Fibroblast of skin of scalp (primary cell): ENCODE data around the gene ADCY10.
A peak's percentile ranks its signal among the peaks of the same experiment; 100 is the strongest.

ENCODE experiments used
- DNase-seq: peaks from one replicate; pipeline ENCODE4 v3.0.0-alpha.2; 2013

ADCY10 gene

DNA sequence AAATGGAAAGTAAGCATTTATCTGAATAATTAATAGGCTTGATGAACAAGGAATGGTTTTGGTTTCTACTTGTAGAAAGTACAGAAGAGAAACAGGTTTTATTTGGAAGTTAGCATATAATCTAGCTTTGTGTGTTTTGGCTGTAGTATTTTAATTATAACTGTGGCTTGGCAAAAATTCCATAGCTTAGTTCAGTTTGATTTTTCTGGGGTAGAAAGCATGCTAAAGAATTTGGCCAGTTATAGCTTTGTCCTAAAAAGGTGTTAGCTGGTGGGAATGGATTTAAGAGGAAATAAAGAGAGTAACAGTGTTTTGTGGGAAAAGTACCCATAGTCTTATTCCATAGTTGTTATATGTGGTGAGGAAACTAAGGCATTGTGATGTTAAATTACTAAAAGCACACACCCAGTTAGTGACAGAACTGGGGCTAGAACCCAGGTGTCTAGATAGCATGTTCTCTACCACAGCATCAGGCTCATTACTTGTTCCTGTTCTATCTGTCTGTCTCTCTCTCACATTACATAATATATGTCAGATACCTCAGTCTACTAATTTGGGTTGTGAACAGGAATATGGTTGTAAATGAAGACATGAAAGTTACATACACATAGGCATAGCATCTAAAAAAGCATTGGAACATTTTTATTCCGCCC is 137.2 kb downstream of the ADCY10 start:
- DNase-seq, result peak; percentile 26

DNA sequence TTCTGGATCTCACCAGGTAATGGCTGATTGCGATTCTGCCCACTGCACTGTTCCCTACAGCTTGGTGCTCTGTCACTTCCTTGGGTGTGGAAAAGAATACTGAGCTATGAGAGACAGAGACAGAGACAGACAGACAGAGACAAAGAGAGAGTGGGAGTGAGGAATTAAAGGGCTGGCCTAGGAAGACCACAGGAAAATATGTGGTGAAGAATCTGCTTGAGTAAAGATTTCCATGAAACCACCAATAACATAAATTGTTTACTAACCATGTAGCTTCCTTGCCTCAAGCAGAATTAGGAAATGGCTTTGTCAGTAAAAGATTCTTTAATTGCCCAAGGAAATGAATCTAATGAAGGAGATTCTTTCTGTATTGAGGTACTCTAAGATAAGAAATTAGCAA is 137.8 kb downstream of the ADCY10 start:
- DNase-seq, result peak; percentile 38

DNA sequence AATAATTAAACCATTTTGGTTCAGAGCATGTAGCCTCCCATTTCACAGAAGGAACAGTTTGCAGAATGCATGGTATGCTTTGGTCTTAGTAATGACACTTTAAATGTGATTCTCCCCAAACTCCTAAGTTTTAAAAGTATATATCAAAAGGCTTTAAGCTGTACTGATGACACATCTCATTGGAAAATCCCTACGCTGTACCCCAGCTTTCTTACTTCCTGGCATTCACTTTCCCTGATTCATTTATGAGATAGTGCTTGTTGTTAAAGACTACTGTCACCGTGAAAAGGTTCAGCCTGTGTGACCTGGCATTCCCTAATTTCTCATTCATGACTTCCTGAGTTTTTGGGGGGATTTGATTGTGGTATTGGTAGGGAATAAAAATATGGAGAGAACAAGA is 138.8 kb downstream of the ADCY10 start:
- DNase-seq, result no peak

DNA sequence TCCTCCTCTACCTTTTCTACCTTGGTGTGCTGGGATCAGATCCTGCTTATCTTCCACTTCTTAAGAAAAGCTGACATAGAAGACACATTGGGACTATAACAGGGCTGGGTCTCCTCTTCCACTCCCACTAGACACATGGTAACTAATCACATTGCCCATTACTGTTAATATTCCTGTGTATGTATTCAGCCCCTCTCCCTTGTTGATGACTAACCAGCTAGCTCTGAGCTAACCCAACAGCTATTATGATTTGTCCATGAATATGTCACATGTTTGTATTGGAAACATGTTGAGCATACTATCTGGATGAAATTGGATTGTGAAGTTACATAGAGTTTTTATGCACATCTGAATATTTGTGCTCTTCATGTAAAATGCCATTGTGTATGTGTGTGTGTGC is 139.2 kb downstream of the ADCY10 start:
- DNase-seq, result peak; percentile 41

DNA sequence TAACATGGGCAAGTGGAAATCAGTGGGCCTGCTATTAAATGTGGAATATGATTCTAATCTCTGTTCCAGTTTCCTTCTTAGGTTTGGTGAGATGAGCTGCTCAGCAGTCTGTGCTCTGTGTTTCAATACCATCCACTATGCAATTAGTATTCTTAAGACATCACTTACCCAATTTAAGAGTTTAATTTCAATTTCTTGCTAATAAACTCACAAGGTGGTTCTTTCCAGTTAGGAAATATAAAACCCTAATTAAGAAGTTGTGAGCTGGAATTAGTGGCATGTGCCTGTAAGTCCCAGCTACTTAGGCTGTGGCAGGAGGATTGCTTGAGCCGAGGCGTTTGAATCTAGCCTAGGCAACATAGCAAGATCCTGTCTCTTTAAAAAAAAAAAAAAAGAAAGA is 140.4 kb downstream of the ADCY10 start:
- DNase-seq, result no peak

DNA sequence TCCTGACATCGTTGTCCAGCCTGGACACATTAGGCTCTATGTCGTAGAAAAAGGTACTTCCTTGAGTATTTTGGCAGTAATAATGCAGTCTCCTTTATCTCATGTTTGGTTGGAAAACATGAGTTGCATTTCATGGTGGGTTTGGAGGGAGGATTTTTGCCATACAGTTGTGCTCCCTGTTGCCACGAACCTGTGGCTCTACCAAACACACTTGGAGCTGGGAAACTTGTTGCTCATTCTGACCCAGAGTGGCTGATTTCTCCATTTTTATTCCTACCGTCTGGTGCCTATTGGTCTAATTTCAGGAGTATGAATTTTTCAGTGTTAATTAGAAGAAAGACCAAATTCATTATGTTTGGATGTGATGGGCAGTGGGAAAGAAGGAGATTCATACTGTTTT is 141.5 kb downstream of the ADCY10 start:
- DNase-seq, result no peak

DNA sequence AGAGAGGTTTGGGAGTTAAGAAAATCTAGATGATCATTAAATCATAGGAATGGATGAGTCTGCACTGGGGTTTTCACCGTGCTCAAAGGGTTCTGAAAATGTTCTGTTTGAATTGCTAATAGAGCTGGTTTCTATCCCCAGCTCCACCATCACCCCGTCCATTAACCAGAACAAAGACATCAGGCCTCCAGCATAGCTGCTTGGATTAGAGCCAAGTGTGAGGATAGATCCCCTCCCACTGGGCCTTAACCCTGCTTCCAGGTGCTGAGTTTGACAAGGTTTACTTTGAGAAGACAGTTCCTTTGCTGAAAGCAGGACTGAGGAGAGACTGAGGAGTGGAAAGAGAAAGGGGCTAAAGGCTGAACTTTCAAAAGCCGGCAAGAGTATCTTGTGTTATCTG is 143.8 kb downstream of the ADCY10 start:
- no peak for DNase-seq

DNA sequence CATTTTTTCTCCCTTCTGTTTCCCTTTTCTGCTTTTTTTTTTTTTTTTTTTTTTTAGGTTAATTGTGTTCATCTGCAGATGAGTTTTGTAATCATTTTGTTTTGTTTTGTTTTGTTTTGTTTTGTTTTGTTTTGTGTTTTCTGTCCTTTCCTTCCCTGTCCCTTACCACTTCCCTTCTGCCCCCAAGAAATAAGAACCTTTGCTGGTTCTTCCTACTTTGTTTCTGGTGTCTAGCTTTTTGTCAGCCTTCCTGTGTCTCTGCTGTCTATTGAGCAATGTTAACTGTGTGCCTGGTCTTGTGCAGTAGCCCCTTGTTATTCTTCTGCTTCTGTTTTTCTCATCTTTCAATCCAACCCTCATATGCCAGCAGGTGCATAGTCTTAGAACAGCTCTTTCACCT is 146.2 kb downstream of the ADCY10 start:
- DNase-seq, result no peak

DNA sequence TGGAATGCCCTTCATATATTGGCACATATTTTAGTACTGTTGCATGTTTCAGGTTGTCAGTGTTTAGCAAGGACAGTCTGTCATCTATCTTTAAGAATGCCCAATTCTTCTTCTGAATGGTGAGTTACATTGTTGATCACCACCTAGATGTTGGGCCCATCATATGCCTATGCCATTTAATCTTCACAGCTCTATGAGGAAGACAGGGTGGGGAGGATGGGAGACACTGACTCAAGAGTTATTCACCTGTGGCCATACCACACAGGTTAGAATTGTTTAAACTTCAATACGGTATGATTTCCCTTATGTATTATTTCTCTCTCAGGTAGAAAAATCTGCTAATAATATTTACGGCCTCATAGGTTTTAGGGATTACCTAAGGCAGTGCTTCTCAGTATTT is 147.4 kb downstream of the ADCY10 start:
- DNase-seq, result no peak

DNA sequence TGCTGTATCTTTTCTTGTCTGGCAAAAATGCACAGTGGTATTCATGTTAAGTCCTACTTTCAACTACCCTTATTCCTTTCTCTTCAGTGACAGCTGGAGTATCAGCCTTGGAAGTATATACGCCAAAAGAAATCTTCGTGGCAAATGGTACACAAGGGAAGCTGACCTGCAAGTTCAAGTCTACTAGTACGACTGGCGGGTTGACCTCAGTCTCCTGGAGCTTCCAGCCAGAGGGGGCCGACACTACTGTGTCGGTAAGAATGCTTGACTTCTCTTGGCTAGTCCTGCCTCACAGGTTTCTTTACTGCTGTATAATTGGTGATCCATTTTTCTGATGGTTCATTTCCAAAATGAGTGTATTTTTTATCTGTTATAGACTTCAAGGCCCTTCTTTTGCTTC is 148.4 kb downstream of the ADCY10 start:
- DNase-seq, result no peak

DNA sequence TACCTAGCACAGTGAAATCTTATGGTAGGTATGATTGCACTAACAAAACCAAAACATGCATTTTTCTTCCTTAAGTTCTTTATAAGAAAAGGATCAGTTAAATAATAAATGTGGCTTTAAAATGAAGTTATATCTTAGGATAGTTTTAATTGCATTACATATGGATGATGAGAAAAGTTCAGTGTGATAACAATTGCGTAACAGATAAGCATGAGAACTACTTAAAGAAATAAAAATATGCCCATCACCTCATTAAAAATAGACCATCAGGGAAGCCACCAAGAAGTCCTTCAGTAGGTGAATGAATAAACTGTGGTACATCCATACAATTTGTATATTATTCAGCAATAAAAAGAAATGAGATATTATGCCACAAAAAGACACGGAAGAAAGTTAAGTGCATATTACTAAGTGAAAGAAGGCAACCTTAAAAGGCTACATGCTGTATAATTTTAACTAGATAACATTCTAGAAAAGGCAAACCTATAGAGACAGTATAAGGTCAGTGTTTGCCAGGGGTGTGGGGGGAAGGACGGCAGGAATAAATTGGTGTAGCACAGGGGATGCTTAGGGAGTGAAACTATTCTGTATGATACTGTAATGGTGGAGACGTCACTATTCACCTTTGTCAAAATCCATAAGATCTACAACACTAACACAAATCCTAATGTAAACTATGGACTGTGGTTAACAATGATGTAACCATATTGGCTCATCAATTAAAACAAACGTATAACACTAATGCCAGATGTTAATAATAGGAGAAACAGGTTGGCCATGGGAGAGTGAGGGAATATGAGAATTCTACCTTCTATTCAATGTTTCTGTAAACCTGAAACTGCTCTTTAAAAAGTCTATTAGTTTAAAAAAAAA is 149.2 kb downstream of the ADCY10 start:
- DNase-seq, result no peak

DNA sequence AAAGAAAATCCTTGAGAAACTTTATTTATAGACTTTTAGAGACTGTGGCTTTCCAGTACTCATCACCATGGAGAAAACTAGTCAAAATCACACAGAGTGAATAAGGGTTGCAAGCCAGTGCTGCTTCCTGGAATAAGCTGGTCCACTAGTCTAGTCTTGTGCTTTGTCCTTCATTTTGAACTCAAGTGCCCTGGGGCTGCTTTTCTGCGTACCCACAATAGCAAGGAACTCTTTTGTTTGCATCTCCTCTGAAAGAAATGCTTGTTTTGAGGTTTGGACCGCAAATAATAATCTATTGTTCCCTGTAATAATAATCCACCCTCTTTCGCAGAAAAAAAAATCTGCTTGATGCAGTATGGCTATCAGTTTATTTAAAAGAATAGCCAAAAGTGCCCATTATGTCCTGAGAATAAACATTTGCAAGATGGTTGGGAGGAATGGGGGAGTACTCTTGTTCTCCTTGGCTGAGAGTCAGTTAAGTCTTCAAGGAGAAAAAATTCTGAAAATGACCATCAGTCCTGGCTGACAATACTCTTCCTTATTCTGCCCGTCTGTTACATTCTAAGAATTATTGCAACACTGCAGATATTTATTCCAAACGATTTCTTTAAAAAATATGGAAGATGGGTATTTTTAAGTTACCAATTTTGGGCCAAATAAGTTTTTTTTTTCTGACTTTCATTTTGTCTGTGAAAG is 150.3 kb downstream of the ADCY10 start:
- DNase-seq, result no peak

DNA sequence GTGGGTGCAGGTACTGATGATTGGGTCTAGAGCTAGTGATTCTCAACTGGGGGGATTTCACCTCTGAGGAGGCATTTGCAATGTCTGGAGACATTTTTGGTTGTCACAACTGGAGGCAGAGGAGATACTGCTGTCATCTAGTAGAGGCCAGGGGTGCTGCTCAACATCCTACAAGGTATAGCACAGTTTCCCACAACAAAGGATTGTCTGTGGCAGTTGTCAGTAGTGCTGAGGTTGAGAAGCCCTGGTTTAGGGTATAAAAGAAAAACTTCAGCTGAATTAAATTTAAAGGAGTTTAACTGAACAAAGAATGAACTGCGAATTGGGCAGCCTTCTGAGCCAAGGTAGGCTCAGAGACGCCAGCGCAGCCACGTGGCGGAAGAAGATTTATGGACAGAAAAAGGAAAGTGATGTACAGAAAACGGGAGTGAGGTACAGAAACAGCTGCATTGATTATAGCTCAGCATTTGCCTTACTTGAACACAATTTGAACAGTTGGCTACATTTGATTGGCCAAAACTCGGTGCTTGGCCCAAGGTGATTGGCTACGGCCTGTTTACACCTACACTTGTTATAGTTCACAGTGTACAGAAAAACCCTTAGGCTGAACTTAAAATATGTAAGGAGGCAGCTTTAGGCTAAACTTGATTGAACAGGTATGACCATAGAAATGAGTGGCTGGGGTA is 151.7 kb downstream of the ADCY10 start:
- no peak for DNase-seq

DNA sequence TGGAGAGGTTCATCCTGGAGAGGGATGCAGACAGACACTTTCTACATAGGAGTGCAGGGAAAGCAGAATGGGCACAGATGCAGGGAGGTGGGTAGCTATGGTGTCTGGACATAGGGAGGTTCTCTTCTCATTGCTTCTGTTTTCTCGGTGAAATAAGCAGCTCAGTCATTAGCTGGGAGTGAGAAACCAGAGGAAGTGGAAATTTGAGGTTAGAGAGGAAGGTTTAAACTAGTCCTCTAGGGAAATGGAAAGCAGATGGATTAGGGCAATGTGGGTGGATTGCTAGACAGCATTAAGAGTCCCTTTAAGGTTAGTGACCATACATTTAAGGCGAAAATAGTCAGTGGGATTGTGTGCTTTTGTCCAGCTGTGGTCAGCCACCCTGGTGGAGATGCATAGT is 152.5 kb downstream of the ADCY10 start:
- DNase-seq, result no peak
